ENCODE data around the gene CPSF3.

CPSF3 gene

GRCh38 chr2:9483107-9483506 is 59.7 kb downstream of the CPSF3 start:
- TF ChIP-seq CTCF (IDR thresholded peaks at IDR 0.05; ENCODE audit: insufficient read depth, low read length, poor library complexity, severe bottlenecking), result no peak
- TF ChIP-seq EZH2phosphoT487 (conservative IDR thresholded peaks at IDR 0.05; ENCODE audit: low read length), result no peak
- no peak overlapping the region for H2AFZ ChIP-seq (ENCODE audit: low read depth, low read length, severe bottlenecking)
- H3K79me2 ChIP-seq (ENCODE audit: insufficient read depth, low read length), result no peaks in the 10 kb centered on the region
- H3K4me2 ChIP-seq (ENCODE audit: low read depth, low read length, poor library complexity, severe bottlenecking), result no peak overlapping the region
- no peaks in the 10 kb centered on the region for H4K20me1 ChIP-seq (ENCODE audit: low read depth, low read length)
- H3K4me3 ChIP-seq (ENCODE audit: insufficient read depth, low read length, poor library complexity, severe bottlenecking), result no peak overlapping the region
- H3K9me2 ChIP-seq (replicated peaks; ENCODE audit: insufficient read depth, low read length), result no peaks in the 10 kb centered on the region
- H3K36me3 ChIP-seq (ENCODE audit: low read length), result peaks cover 13% of the 10 kb centered on the region
- H3K9me3 ChIP-seq (ENCODE audit: insufficient read depth, low read length), result no peaks in the 10 kb centered on the region
- H3K27me3 ChIP-seq (ENCODE audit: low read length), result no peaks in the 10 kb centered on the region
- no peak overlapping the region for H3K9ac ChIP-seq (ENCODE audit: low read length)
- H3K27ac ChIP-seq (ENCODE audit: low read depth, low read length), result peak overlapping the region; percentile 17; the same call in 1 of the 2 replicates
- peaks cover 34% of the 10 kb centered on the region for H3F3A ChIP-seq (ENCODE audit: insufficient read depth)

GRCh38 chr2:9484533-9484932 is 61.1 kb downstream of the CPSF3 start:
- H2AFZ ChIP-seq (ENCODE audit: low read depth, low read length, severe bottlenecking), result no peak overlapping the region
- no peak overlapping the region for H3K27ac ChIP-seq (ENCODE audit: low read depth, low read length)
- H3F3A ChIP-seq (ENCODE audit: insufficient read depth), result peaks cover 24% of the 10 kb centered on the region
- H4K20me1 ChIP-seq (ENCODE audit: low read depth, low read length), result no peaks in the 10 kb centered on the region
- TF ChIP-seq EZH2phosphoT487 (conservative IDR thresholded peaks at IDR 0.05; ENCODE audit: low read length), result no peak
- TF ChIP-seq CTCF (IDR thresholded peaks at IDR 0.05; ENCODE audit: insufficient read depth, low read length, poor library complexity, severe bottlenecking), result no peak
- H3K4me3 ChIP-seq (ENCODE audit: insufficient read depth, low read length, poor library complexity, severe bottlenecking), result no peak overlapping the region
- H3K9me3 ChIP-seq (ENCODE audit: insufficient read depth, low read length), result no peaks in the 10 kb centered on the region
- no peaks in the 10 kb centered on the region for H3K27me3 ChIP-seq (ENCODE audit: low read length)
- no peak overlapping the region for H3K9ac ChIP-seq (ENCODE audit: low read length)
- peaks cover 21% of the 10 kb centered on the region for H3K36me3 ChIP-seq (ENCODE audit: low read length)
- no peaks in the 10 kb centered on the region for H3K79me2 ChIP-seq (ENCODE audit: insufficient read depth, low read length)
- no peak overlapping the region for H3K4me2 ChIP-seq (ENCODE audit: low read depth, low read length, poor library complexity, severe bottlenecking)
- H3K9me2 ChIP-seq (replicated peaks; ENCODE audit: insufficient read depth, low read length), result no peaks in the 10 kb centered on the region

- H3K4me2 ChIP-seq (ENCODE audit: low read depth, low read length, poor library complexity, severe bottlenecking), result no peak overlapping the region
- TF ChIP-seq CTCF (IDR thresholded peaks at IDR 0.05; ENCODE audit: insufficient read depth, low read length, poor library complexity, severe bottlenecking), result no peak
- no peak for TF ChIP-seq EZH2phosphoT487 (conservative IDR thresholded peaks at IDR 0.05; ENCODE audit: low read length)
- no peaks in the 10 kb centered on the region for H3K9me3 ChIP-seq (ENCODE audit: insufficient read depth, low read length)
- no peaks in the 10 kb centered on the region for H3K9me2 ChIP-seq (replicated peaks; ENCODE audit: insufficient read depth, low read length)
- H3F3A ChIP-seq (ENCODE audit: insufficient read depth), result peaks cover 7% of the 10 kb centered on the region; the same call in 1 of the 2 replicates
- H3K9ac ChIP-seq (ENCODE audit: low read length), result no peak overlapping the region
- H4K20me1 ChIP-seq (ENCODE audit: low read depth, low read length), result no peaks in the 10 kb centered on the region
- no peak overlapping the region for H3K4me3 ChIP-seq (ENCODE audit: insufficient read depth, low read length, poor library complexity, severe bottlenecking)
- H3K27me3 ChIP-seq (ENCODE audit: low read length), result no peaks in the 10 kb centered on the region
- no peaks in the 10 kb centered on the region for H3K79me2 ChIP-seq (ENCODE audit: insufficient read depth, low read length)
- H3K36me3 ChIP-seq (ENCODE audit: low read length), result peaks cover 57% of the 10 kb centered on the region
- H2AFZ ChIP-seq (ENCODE audit: low read depth, low read length, severe bottlenecking), result no peak overlapping the region
- peak overlapping the region; percentile 15; the same call in 1 of the 2 replicates for H3K27ac ChIP-seq (ENCODE audit: low read depth, low read length)
Measured at GRCh38 chr2:9488583-9489547, 65.4 kb downstream of the CPSF3 start.
